CD4-positive, alpha-beta T cell (primary cell): Measurements from ENCODE around the gene B3GAT2. TPM values are rescaled to one million over a fixed set of nuclear protein-coding genes. Genes with fewer than 3 reads are reported as not detected.

Source experiments
- ATAC-seq: fragments of 200-7000 bp; cut with Tn5 transposase; one replicate; pipeline ENCODE4 v1.10.0; 2022; ENCODE audit warnings: mild to moderate bottlenecking; ENCODE audit not compliant: poor library complexity
- CTCF ChIA-PET: fragments of 350-600 bp; sonication (Branson Sonifier 250); formaldehyde crosslinking; loops from one replicate; lab custom pipeline; 2021; ENCODE audit warnings: antibody characterized with exemption, inconsistent platforms; lab: Charles Lee
- POLR2A ChIA-PET: fragments of 350-600 bp; sonication (Branson Sonifier 250); formaldehyde crosslinking; loops from one replicate; lab custom pipeline; 2021; ENCODE audit warnings: antibody characterized with exemption, inconsistent platforms; lab: Charles Lee
- DNase-seq, 14 experiments: peaks; one replicate each; pipeline ENCODE4 v3.0.0-alpha.2; 2013 to 2020; ENCODE audit warnings: mixed read lengths in 2 of 14
- H3K27ac ChIP-seq, 2 donors: one replicate each; pipeline versions ENCODE4 v1.5.1 to v1.7.0; 2013; ENCODE audit warnings: low read length in 2 of 2, low read depth in 1 of 2, mild to moderate bottlenecking in 1 of 2
- H3K27me3 ChIP-seq, 2 experiments: 1 replicate in 1 of 2; 2 replicates in 1 of 2; pipeline versions ENCODE4 v1.6.1 to v1.7.0; 2013; ENCODE audit warnings: low read length in 2 of 2, control low read depth in 1 of 2, mild to moderate bottlenecking in 1 of 2, moderate library complexity in 1 of 2; ENCODE audit not compliant: insufficient read depth in 2 of 2, control insufficient read depth in 1 of 2
- H3K36me3 ChIP-seq: one replicate; pipeline ENCODE4 v1.6.1; 2013; ENCODE audit warnings: low read length, control low read depth; ENCODE audit not compliant: insufficient read depth
- H3K4me1 ChIP-seq: one replicate; pipeline ENCODE4 v1.6.1; 2013; ENCODE audit warnings: low read length, control low read depth; ENCODE audit not compliant: insufficient read depth
- H3K4me3 ChIP-seq: one replicate; pipeline ENCODE4 v1.5.1; 2013; ENCODE audit warnings: mild to moderate bottlenecking, low read length, moderate library complexity
- H3K9me3 ChIP-seq, 2 experiments: 1 replicate in 1 of 2; 2 replicates in 1 of 2; pipeline versions ENCODE4 v1.6.1 to v1.7.0; 2013; ENCODE audit warnings: low read length in 2 of 2, mild to moderate bottlenecking in 2 of 2, control low read depth in 1 of 2, moderate library complexity in 1 of 2; ENCODE audit not compliant: control insufficient read depth in 1 of 2, insufficient read depth in 1 of 2
- H3K27ac Mint-ChIP-seq: one replicate; pipeline ENCODE4 v1.8.0; 2020; ENCODE audit warnings: mixed read lengths
- H3K27me3 Mint-ChIP-seq: one replicate; pipeline ENCODE4 v1.8.0; 2021; ENCODE audit warnings: mixed read lengths
- H3K36me3 Mint-ChIP-seq: one replicate; pipeline ENCODE4 v1.8.0; 2021; ENCODE audit warnings: low read depth, mixed read lengths
- H3K4me1 Mint-ChIP-seq: one replicate; pipeline ENCODE4 v1.8.0; 2021; ENCODE audit warnings: low read depth, mixed read lengths
- H3K4me3 Mint-ChIP-seq: one replicate; pipeline ENCODE4 v1.8.0; 2020; ENCODE audit warnings: mild to moderate bottlenecking, mixed read lengths
- H3K9me3 Mint-ChIP-seq: one replicate; pipeline ENCODE4 v1.8.0; 2020; ENCODE audit warnings: mixed read lengths
- CTCF ChIP-seq: fragments of 200-600 bp; IDR thresholded peaks from one replicate; pipeline ENCODE4 v1.8.0; 2022; ENCODE audit warnings: antibody characterized with exemption, mild to moderate bottlenecking
- intact Hi-C, 2 experiments: fragments of 100-400 bp; cut with DNase I in 1 of 2; cut with micrococcal nuclease in 1 of 2; formaldehyde crosslinking; loops; one replicate each; pipeline versions ENCODE4 v1.15.1 to v1.9.0; 2023 to 2025; cut with DNase I, micrococcal nuclease
- total RNA-seq, 174 experiments: library from RNA in 2 of 174; stranded (reverse) in 2 of 174; gene quantifications; one replicate each; pipeline ENCODE4 v1.2.3 and lab custom pipeline; 2021 to 2026

B3GAT2 gene
- total RNA-seq, 2 experiments from 2014 or later = not detected

DNA sequence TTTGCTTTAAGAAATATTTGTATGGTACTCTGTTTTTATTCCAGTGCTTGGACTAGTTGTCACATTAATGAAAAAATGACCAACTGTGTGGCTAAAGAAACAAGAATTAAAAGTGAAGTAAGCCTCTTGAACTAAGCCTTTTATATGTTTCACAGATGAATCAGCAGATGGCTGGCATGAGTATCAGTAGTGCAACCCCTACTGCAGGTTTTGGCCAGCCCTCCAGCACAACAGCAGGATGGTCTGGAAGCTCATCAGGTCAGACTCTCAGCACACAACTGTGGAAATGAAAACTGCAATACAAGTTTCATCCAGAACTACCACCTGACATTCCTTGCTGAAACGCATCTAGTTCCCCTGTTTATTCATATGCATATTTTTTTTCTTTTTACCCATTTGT lies 96.8 kb downstream of the B3GAT2 start:
- TF ChIP-seq CTCF = no peak
- DNase-seq (no peak), ATAC-seq (no peak)
- POLR2A ChIA-PET = no interaction called here
- Histone ChIP-seq H3K27ac (no peak overlapping the region), H3K4me3 (no peak overlapping the region), H3K36me3 (peaks cover 26% of the 10 kb centered on the region), H3K27me3 (no peaks in the 10 kb centered on the region), H3K4me1 (no peaks in the 10 kb centered on the region), H3K9me3 (no peaks in the 10 kb centered on the region)
- H3K36me3 Mint-ChIP-seq = peaks cover 61% of the 10 kb centered on the region
- H3K4me3 Mint-ChIP-seq = no peak overlapping the region
- CTCF ChIA-PET = no interaction called here
- H3K4me1 Mint-ChIP-seq = no peaks in the 10 kb centered on the region
- intact Hi-C loops = no loop called here
- H3K27ac Mint-ChIP-seq = no peak overlapping the region
- no peaks in the 10 kb centered on the region for H3K9me3 Mint-ChIP-seq
- H3K27me3 Mint-ChIP-seq = no peaks in the 10 kb centered on the region

- Mint-ChIP-seq H3K27ac (no peak overlapping the region), H3K9me3 (no peaks in the 10 kb centered on the region), H3K27me3 (no peaks in the 10 kb centered on the region), H3K4me1 (no peaks in the 10 kb centered on the region), H3K36me3 (peaks cover 80% of the 10 kb centered on the region), H3K4me3 (no peak overlapping the region)
- Histone ChIP-seq H3K9me3 (no peaks in the 10 kb centered on the region), H3K27me3 (no peaks in the 10 kb centered on the region), H3K4me1 (no peaks in the 10 kb centered on the region), H3K27ac (no peak overlapping the region), H3K4me3 (no peak overlapping the region), H3K36me3 (peaks cover 38% of the 10 kb centered on the region)
- ATAC-seq (no peak), DNase-seq (no peak)
- POLR2A ChIA-PET = interaction anchor here (0.5 kb wide), 1 partner anchor 21 kb away, joined by 3 read pairs; no protein-coding TSS in a partner anchor
- TF ChIP-seq CTCF = no peak
- intact Hi-C loops = no loop called here
- CTCF ChIA-PET = interaction anchor here (0.6 to 0.7 kb wide), 2 partner anchors 83 to 160 kb away, joined by 3 read pairs; no protein-coding TSS in a partner anchor
Observed at GRCh38 chr6:70857387-70858077, 99.3 kb downstream of the B3GAT2 start.

GRCh38 chr6:70852667-70853246 lies 104.1 kb downstream of the B3GAT2 start:
- Histone ChIP-seq H3K27ac (no peak overlapping the region), H3K36me3 (peaks cover 23% of the 10 kb centered on the region), H3K27me3 (no peaks in the 10 kb centered on the region), H3K4me3 (no peak overlapping the region), H3K9me3 (no peaks in the 10 kb centered on the region), H3K4me1 (no peaks in the 10 kb centered on the region)
- no peak overlapping the region for H3K4me3 Mint-ChIP-seq
- no peak overlapping the region for H3K27ac Mint-ChIP-seq
- POLR2A ChIA-PET = no interaction called here
- ATAC-seq (no peak), DNase-seq (no peak)
- CTCF ChIA-PET = no interaction called here
- peaks cover 43% of the 10 kb centered on the region for H3K36me3 Mint-ChIP-seq
- H3K27me3 Mint-ChIP-seq = no peaks in the 10 kb centered on the region
- H3K4me1 Mint-ChIP-seq = peaks cover under 1% of the 10 kb centered on the region
- no peak for TF ChIP-seq CTCF
- no peaks in the 10 kb centered on the region for H3K9me3 Mint-ChIP-seq
- intact Hi-C loops = no loop called here
